HS-5 (cell line): ENCODE measurements around the gene CYP46A1.
"Not testable (repeated sequence)": the region's sequence is repeated elsewhere in the genome, so short reads cannot be mapped to it uniquely, and the experiment has no call there.

Experiments
- DNase-seq: peaks from one replicate; pipeline ENCODE4 v3.0.0-alpha.2; 2012; ENCODE audit warnings: low read depth

The CYP46A1 gene

DNA sequence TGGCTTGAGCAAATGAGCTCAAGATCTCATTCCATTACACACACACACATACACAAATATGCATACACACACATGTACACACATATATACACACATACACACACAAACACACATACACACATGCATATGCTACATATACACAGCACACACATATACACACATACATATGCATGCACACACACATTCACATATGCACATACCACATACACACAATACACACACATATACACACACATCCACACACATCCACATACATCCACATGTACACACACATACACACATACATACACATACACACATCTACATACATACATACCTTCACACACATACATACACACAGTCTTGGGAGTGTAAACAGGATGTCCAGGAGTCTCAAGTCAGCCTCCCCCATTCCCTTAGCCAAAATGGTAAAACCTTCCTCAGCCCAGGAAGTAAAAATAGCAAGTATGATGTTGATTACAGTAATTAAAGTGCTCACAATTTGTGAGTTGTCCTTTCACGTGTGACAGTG, 26.4 kb upstream of the CYP46A1 start:
- DNase-seq, result no peak

- DNase-seq, result no peak
Observed at GRCh38 chr14:99658218-99658845, 25.8 kb upstream of the CYP46A1 start.

GRCh38 chr14:99659333-99659741, 24.8 kb upstream of the CYP46A1 start:
- no peak for DNase-seq

GRCh38 chr14:99660006-99660566, 24.0 kb upstream of the CYP46A1 start:
- DNase-seq, result no peak

GRCh38 chr14:99660794-99661193, 23.3 kb upstream of the CYP46A1 start:
- no peak for DNase-seq

DNA sequence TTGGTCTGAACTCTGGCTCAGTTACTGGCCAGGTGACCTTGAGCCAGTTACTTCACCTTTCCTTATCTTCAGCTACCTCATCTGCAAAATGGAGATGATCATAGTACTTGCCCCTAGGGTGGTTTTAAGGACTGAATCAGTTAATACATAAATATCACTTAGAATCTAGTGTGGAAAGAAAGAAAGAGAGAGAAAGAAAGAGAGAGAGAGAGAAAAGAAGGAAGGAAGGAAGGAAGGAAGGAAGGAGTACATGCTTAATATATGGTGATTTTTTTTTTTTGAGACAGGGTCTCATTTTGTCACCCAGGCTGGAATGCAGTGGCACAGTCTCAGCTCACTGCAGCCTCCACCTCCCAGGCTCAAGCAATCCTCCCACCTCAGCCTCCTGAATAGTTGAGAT, 22.9 kb upstream of the CYP46A1 start:
- not testable (repeated sequence) for DNase-seq

DNA sequence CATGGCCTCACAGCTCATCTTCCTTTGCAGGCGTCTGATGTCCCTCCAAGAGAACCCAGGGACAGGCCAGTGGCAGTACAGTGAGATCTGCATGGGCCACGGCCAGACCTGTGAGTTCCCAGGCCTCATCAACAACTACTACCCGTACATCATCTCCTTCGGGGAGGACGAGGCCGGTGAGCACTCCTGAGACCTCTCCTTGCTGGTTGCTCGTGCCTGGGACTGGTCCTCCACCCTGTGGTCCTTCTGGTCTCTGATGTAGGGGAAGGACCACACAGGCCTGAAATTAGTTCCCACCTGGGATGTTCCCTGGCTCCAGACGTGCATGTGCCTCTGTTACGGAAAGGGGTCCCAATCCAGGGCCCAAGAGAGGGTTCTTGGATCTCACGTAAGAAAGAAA, 21.3 kb upstream of the CYP46A1 start:
- no peak for DNase-seq

DNA sequence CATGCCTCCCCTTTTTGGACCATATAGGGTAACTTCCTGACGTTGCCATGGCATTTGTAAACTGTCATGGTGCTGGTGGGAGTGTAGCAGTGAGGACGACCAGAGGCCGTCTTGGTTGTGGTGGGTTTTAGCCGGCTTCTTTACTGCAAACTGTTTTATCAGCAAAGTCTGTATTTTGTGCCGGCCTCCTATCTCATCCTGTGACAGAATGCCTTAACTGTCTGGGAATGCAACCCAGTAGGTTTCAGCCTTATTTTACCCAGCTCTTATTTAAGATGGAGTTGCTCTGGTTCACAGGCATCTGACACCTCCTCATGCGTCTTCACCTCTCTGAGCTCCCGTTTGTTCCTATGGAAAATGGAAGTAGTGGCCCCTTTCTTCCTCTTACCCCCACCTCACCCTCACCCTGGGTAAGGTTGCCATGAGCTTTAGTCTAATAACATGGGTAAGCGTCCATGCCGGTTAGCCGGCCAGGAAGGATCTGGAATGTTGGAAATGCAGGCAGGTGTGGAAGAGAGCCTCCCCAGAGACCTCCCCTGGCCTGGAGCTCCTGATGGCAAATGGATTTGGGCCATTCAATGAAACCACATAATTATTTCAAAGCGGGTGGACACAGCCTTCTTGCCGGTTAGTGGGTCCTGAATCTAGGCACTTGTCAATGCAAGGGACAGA, 20.6 kb upstream of the CYP46A1 start:
- DNase-seq, result no peak

DNA sequence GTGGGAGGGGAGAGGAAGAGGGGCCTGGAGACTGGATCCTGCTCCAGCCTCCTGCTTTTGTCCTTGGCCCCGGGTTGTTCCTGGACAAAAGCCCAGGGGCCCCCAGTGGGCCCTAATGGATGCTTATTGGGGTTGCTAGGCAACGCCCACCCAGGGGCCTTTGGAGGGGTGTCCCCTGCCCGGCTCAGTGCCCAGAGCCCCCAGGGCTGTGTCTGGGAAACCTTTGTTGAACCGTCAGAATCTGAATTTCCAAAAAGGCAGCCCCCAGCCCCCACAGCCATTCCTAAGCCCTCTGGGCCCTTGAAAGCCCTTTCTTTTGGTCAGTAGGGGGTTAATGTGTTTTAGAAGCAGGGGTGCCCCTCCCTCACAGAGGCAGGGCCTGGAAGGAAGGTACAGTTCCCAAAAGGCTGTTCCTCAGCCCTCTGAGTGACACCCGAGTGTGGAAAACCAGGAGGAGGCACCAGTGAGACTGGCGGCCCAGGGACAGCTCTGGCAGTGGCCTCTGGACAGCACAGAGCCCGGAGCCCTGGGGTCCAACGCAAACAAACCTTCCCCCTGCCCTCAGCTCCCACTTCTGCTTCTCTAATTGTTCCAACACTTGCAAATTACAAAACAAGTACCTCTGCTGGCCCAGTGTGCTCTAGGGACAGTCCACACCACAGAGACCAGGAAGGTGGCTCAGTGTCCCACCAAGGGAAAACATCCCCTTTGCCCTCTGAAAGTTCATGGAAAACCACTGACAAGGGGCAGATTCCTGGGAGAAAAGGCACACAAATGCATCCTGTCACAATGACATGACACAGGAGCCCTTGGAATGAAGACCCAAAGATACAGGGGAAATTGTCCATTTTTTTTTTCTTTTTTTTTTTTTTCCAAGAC, 19.8 kb upstream of the CYP46A1 start:
- no peak for DNase-seq

- DNase-seq, result no peak
Observed at GRCh38 chr14:99664937-99665273, 19.2 kb upstream of the CYP46A1 start.

DNA sequence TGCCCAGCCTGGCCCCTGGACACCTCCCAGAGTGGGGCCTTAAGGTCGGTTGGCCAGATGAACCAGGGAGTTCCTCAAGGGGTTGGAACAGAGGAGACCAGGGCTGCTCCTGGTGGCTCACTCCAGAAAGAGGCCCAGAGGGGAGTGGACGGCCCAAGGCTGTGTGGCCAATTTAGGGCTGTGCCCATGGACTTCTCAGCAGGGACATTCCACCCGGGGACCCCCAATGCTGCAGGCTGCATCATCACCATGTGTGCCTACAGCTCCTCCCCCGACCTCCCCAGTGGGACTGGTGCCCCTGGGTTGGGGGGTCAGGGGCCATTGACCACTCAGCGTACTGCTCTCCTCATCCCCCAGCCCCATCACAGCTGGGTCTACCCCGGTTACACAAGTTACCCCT, 17.6 kb upstream of the CYP46A1 start:
- no peak for DNase-seq

GRCh38 chr14:99667045-99667444, 17.1 kb upstream of the CYP46A1 start:
- no peak for DNase-seq

DNA sequence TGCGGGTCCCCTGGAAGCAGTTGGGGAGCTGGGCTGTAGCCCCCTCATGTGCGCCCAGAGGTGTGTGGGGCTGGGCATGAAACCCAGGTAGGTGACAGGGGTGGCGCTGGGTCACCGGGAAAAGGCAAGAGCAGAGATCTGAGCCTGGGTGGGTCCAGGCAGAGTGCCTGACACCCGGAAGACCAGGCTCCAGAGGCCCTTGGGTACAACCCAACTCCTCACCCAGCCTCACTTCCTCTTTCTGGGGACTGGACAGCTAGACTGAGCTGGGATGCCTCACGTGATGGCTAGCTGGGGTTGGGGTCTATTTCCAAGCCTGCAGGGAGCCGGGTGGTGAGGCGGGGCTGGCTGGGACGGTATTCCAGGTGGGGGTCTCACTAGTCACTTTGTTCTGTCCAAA, 16.3 kb upstream of the CYP46A1 start:
- no peak for DNase-seq

DNA sequence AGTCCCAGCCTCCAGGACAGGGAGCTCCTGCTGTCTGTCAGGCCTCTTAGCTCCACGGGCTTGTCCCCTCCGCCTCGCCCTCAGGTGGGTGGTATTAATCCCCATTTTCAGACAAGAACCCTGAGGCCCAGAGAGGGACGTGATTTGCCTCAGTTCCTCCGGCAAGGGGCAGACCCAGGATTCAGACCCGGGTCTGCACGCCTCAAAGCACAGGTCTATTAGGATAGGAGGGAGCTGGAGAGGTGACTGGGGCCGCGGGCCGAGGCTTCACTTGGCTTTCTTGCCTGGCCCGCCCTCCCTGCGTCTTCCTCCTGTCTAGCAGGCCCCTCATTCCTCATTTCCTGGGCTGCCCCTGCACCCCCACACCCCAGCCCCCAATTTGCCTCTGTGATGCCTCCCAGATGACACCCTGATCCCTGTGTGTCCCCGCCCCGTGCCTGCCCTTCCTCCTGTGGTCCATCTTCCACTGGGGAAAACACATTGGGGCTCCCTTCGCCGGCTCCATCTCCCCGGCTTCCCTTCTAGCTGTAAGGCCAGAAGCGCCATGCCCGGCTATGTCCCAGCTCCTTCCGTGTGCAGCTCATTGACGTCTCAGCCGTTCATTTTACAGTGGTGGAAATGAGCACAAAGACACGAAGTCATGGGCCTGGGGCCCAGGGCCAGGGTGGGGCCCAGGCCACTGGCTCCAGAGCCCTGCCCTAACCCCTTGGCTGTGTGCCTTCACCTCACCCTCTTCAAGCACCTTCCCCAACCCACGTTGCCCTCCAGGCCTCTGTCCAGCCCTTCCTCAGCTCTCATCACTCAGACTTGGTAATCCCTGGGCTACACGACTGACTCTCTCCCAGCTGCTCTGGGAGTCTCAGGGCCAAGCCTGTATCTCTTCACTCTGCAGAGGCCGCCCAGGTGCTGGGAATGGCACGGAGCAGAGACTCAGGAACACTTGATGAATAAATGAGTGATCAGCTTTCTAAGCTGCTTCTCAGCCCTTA, 15.5 kb upstream of the CYP46A1 start:
- no peak for DNase-seq

DNA sequence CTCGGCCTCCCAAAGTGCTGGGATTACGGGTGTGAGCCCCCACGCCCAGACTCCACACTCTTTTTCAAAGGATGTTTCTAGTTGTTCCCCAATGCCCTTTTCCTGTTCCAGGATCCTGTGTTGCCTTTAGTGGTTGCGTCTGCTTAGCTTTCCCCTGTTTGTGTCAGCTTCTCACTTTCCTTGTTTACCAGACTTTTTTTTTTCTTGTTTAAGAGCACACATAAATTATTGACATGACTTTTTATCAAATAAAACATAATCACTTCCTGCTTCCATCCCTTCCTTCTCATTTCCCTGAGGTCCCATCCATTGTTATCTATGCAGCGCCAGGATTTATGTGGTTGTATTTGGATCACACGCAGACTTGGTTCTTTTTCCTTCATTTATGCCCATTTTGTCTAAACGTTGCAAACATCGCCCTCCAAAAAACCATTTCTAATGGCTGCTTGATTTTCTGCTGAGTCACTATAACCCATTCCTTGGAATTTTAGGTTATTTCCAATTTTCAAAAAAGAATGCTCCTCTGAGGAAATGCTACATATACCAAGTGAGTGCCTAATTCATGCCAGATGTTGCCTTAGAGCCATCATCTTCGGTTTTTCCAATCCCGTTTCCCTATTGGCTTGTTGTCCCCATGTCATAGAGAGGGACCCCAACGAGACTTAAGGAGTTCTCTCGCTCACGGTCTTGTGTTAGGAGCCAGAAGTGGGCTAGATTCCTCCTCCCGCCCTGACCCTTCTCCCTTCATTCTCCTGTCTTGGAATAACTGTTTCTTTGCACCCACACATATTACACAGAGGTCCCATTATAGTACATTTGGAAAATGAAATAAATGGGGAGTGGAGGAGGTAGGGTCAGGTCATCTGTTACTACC, 13.5 kb upstream of the CYP46A1 start:
- DNase-seq, result no peak

- no peak for DNase-seq
Observed at GRCh38 chr14:99671235-99672224, 12.6 kb upstream of the CYP46A1 start.

DNA sequence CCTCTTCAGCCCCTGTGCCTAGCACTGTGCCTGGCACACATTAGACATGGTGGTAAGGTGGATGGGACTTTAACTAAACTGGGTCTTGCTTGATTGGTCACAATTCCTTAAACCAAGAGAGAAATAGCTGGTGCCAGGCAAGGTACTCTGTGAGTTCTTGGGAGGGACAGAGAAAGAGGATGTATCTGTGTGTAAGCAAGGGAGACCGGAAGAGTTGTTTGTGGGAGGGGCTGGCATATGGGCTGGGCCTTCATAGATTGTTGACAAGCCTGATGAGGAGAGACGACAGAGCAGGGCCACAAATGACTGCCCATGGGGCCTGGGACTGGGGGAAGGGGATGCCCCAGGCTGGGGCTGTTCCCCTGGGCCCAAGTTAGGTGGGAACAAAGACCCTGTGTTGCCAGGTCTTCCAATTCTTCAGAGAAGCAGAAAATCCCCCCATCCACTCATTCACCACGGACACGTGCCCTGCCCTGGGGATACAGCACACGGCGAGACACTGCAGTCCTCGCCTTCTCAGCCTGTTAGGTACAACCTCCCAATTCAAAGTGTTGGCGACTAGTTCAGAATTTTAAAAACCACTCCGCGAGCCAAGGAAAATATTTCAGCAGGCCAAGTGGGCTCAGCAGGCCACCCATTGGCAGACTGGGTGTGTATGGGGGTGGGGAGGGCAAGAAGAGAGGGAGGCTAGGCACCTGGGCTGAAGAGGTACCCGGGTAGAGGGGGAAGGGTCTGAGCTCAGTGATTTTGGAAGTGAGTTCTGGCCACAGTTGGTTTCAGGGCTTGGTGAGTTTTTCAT, 11.4 kb upstream of the CYP46A1 start:
- DNase-seq, result no peak
